Stimulated activated CD4-positive, alpha-beta T cell treated with anti-CD3 and anti-CD28 coated beads, Interleukin-12 subunit alpha, Interleukin-12 subunit beta, amount 100 ng/mL, for 4 hours (primary cell): Measurements from ENCODE around the gene MGMT.

Experiments
- DNase-seq: peaks from one replicate; pipeline ENCODE4 v3.0.0-alpha.2; 2020

Gene MGMT

DNA sequence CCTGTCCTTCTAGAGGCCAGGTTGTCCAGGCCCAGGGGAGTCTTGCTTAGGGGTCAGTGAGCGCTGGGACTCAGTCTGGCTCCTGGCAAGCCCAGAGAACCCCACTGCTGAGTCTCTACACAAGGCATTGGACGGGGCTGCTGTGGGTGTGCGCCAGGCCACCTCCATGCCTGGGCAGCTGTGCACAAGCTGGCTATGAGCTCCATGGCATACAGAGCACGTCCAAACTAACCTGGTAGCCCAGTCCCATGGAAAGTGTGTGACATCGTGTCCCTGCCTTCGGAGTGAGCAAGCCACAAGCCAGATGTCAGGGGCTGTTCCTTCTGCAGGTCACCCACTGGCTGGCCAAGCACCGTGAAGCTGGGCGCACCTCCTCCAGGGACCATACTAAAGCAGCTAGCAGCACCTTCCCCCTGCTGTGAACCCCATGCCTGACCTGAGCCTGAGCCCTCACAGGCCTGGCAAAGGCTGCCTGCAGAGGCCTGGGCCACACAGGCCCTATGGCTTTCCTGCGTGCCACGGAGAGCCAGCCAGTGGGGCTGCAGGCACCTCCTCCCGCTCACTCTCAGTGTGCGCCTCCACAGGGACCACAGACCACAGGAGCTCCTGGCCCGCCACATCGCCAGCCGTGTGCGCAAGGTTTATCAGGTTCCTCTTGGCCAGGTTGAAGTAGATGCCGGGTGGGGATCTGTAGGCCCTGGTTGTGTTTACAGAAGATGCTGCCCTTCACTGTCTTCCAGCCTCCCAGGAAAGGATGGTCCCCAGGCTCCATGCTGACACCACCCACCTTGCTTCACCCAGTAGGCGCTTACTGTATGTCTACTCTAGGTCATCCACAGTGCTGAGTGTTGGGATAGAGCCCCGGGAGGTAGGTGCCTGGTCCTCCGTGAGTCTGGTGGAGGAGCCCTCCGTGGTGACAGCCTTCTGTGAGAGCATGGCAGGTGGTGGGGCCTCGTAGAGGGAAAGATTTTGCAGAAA, 277.4 kb downstream of the MGMT start:
- no peak for DNase-seq

GRCh38 chr10:129745186-129745750, 278.2 kb downstream of the MGMT start:
- no peak for DNase-seq

DNA sequence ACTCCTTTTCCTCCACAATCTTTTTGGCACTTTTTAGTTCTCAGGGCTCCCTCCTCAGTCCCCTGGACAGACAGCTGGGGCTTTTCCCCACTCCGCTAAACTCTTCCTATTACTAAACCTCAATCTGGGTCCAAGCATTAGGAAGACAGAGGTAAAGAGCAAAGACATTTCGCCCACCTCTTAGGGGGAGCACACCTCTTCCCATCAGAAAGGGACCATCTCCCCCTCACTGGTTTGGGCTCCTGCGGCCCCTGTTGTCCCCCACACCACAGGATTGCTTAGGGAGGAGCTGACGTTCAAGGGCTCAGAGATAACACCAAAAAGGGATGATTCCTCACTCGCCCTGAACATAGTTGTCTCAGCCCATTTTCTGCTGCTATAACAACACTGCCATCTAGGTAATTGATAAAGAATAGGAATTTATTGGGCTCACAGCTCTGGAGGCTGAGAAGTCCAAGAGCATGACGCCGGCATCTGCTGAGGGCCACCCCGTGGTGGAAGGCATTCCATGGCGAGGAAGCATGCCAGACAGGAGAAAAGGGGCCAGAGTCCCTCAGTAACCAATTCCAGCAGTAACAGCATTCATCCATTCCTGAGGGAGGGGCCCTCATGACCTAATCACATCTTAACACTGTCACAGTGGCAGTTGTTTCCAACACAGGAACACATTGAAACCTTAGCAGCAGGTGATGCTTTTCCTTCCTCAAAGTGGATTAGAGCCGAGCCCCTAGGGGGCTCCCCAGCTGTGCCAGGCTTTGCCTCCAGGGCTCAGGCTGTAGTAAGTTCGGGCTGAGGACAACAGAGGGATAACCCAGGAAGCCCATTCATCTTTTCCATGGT, 287.4 kb downstream of the MGMT start:
- DNase-seq: no peak

GRCh38 chr10:129755158-129755591, 288.1 kb downstream of the MGMT start:
- no peak for DNase-seq

GRCh38 chr10:129755621-129756020, 288.6 kb downstream of the MGMT start:
- no peak for DNase-seq

DNA sequence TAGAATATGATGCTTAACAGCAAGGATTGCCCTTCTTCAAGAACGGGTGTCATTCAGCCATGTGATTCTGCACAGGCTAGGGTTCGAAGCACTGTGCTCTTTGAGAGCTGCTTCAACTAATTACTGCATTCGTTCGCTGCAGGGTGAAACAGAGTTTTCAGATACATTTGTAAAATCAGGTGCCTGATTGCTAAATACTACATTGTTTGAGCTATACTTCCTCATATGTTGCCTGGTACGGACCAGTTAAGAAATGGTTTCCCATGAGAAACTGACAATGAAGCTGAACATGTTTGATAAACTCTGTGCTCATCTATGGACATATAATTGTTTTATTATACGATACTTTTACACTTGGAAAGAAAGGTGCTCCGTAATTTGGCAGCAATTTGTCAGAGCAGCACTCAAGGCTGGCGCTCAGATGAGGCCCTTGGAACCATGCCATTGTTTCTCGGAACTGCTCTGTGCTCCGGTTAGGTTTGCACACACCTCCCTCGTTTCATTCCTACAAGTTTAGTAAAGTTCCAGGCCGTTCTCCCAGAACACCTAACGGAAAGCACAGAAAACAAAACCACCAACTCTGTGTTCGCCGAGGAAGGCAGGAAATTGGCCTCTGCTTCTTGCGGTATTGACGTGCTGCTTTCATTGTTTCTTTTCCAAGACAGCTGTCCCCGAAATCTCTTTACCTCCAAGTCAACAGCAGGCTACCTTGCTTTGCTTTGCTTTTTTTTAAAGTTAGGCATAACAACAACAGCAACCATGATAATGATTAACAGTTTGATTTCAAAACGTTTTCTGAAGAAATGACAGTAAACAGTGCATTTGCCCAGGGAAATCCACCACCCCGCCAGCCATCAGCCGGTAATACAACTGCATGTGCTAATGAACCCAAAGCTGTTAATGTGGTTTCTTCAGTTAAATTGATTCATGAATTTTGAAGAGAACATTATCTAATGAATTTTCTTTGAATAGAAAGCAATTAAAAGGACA, 290.2 kb downstream of the MGMT start:
- no peak for DNase-seq

DNA sequence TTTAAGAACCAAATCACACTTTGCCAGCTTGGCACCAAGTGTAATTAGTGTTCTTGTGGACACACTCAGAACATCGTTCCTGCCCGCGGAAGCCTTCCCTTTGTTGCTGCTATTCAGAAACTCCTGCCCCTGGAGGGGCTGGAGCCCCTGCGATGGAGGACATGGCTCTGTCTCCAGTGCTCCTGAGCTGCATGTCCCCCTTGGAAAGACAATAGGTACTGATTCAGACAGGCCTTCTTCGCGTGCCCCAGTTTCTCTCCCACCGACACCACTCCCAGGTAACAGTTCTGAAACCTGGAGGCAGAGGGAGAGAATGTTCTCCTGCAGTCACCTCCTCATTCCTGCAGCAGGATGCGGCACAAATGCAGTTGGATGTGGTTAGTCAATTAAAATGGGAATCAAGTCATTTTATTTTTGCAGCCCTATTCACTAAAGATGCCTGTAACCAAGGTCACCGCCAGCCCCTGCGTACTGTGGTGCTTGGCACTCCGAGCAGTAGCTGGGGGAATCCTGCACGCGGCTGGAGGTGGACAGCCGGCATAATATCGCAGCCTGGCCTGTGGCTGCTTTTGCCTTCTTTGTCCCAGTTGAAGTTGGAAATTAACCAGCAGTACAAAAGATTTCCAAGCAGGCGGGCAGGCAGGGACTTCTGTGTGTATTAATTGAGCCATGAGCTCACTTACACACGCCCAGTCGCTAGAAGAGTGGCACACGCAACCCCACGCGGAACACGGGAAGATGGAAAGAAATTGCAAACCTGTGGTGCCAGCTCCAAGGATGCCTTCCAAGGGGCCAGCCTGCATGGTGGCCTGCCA, 291.4 kb downstream of the MGMT start:
- no peak for DNase-seq

GRCh38 chr10:129759214-129760002, 292.4 kb downstream of the MGMT start:
- no peak for DNase-seq

- DNase-seq: no peak
Observed at GRCh38 chr10:129760003-129760315, 292.9 kb downstream of the MGMT start.

- no peak for DNase-seq
Observed at GRCh38 chr10:129760416-129760815, 293.4 kb downstream of the MGMT start.

GRCh38 chr10:129761197-129761972, 294.3 kb downstream of the MGMT start:
- DNase-seq: no peak

DNA sequence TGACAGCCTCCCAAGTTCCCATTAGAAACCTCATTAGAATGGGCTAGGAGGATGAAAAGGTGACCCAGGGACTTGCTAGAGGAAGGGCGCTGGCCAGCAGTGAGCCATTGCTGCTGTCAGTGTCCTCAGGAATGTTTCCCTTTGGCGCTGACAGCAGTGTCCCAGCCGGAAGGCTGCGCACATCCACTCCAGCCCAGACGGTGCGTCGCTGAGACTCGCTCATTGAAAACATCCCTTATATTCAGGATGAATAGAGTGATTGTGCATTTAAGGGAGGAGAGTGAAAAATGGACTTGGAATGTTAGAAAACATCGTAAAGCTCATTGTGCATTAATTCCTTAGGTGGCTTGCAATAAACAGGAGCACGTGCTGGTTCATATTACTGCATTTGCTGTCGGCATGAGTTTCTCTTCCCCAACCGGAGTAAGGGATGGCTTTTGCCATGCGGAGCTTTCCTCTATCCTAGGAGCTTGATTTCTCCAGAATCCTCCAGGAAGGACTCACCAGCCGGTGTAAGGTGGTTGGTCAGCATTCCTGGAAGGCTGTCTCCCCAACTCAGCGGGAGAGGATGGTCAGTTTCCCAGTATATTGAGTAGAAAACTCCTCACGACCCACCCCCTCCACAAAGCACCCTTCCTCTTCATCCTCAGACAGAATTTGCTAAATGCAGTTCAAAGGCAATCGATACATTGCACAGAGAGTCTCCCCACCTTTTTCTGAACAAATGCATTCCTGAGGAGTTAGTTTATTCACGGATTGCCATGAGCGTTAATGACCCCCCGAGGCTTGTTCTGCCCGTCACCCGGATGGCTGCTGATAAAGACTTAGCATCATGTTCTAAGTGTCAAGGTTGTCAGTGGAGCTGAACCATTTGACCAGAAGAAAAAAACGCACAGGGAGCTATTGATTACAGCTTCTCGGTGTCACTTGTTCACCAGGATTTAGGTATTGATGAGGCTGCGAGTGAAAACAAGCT, 295.2 kb downstream of the MGMT start:
- no peak for DNase-seq

GRCh38 chr10:129764011-129764900, 297.2 kb downstream of the MGMT start:
- no peak for DNase-seq

GRCh38 chr10:129764901-129765663, 298.0 kb downstream of the MGMT start:
- no peak for DNase-seq

GRCh38 chr10:129765664-129766550, 298.9 kb downstream of the MGMT start:
- DNase-seq: no peak
